ENCODE measurements around the gene HS1BP3. TPM values are rescaled to one million over a fixed set of nuclear protein-coding genes. Genes with fewer than 3 reads are reported as not detected.

HS1BP3 gene
- total and polyA plus RNA-seq, 2 of the 13 experiments (the other 11 are each of a cell fraction or from before 2014, with no cell fraction given) = 15.2 to 22.0 TPM

DNA sequence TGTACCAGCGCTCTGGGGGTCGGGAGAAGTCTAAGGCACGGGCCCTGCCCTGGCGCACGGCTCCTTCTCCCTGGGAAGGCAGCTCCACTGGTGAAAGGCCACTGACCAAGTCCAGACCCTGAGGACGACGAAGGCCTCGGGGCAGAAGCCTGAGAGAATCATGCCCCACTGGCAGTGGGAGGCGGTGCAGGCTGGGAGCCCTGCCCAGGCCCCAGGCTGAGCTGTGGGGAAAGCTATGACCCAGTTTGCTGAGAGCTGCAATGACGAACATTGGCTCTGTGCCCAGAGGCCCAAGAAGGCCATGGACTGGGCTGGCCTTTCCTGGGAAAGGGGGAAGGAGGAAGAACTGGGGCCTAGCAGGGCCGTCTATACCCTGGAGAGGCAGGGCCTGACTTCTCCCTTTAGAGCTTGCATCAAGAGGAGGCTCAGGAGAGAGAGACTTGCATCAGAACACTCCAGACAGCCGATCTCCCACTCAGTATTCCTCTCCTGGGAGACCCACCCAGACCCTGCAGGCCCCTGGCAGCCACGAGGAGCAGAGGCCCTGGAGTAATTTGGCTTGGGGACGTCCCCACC, 32.9 kb downstream of the HS1BP3 start (continued):
- TF ChIP-seq AGO1 (IDR thresholded peaks at IDR 0.05; ENCODE audit: low read depth, low read length, poor library complexity, severe bottlenecking) = no peak
- TF ChIP-seq FOSL2 (CRISPR knock-in tag; IDR thresholded peaks at IDR 0.05) = peak; percentile 74
- no peak for TF ChIP-seq RFX5 (IDR thresholded peaks at IDR 0.05; ENCODE audit: low read depth, low read length)
- peak; percentile 42; the same call in 1 of the 2 replicates for TF ChIP-seq CEBPB (IDR thresholded peaks at IDR 0.05; ENCODE audit: borderline replicate concordance, low read depth, low read length)
- TF ChIP-seq ZNF24 (IDR thresholded peaks at IDR 0.05) = no peak
- TF ChIP-seq, protein P1, sequence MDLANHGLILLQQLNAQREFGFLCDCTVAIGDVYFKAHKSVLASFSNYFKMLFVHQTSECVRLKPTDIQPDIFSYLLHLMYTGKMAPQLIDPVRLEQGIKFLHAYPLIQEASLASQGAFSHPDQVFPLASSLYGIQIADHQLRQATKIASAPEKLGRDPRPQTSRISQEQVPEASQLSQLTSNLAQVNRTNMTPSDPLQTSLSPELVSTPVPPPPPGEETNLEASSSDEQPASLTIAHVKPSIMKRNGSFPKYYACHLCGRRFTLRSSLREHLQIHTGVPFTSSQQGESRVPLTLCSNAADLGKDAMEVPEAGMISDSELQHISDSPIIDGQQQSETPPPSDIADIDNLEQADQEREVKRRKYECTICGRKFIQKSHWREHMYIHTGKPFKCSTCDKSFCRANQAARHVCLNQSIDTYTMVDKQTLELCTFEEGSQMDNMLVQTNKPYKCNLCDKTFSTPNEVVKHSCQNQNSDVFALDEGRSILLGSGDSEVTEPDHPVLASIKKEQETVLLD (CRISPR knock-in tag; IDR thresholded peaks at IDR 0.05; ENCODE audit: low read depth) = no peak
- TF ChIP-seq, protein P2, sequence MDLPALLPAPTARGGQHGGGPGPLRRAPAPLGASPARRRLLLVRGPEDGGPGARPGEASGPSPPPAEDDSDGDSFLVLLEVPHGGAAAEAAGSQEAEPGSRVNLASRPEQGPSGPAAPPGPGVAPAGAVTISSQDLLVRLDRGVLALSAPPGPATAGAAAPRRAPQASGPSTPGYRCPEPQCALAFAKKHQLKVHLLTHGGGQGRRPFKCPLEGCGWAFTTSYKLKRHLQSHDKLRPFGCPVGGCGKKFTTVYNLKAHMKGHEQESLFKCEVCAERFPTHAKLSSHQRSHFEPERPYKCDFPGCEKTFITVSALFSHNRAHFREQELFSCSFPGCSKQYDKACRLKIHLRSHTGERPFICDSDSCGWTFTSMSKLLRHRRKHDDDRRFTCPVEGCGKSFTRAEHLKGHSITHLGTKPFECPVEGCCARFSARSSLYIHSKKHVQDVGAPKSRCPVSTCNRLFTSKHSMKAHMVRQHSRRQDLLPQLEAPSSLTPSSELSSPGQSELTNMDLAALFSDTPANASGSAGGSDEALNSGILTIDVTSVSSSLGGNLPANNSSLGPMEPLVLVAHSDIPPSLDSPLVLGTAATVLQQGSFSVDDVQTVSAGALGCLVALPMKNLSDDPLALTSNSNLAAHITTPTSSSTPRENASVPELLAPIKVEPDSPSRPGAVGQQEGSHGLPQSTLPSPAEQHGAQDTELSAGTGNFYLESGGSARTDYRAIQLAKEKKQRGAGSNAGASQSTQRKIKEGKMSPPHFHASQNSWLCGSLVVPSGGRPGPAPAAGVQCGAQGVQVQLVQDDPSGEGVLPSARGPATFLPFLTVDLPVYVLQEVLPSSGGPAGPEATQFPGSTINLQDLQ (CRISPR knock-in tag; IDR thresholded peaks at IDR 0.05) = 0 out of 2 replicates have a peak, but pooled peaks have one; percentile 57
- no peak for TF ChIP-seq AKAP8 (CRISPR knock-in tag; IDR thresholded peaks at IDR 0.05)
- TF ChIP-seq SMAD9 (CRISPR knock-in tag; IDR thresholded peaks at IDR 0.05) = no peak
- TF ChIP-seq DNMT3B (CRISPR knock-in tag; conservative IDR thresholded peaks at IDR 0.05) = no peak
- no peak for TF ChIP-seq ZBTB7B (CRISPR knock-in tag; IDR thresholded peaks at IDR 0.05)
- no peak for TF ChIP-seq CHD4 (IDR thresholded peaks at IDR 0.05; ENCODE audit: borderline replicate concordance, low read length)
- no peak for TF ChIP-seq ZNF124 (CRISPR knock-in tag; IDR thresholded peaks at IDR 0.05)
- no peak for TF ChIP-seq MTA3 (CRISPR knock-in tag; IDR thresholded peaks at IDR 0.05)
- TF ChIP-seq NKX3-1 (CRISPR knock-in tag; IDR thresholded peaks at IDR 0.05) = no peak
- TF ChIP-seq, protein P3, sequence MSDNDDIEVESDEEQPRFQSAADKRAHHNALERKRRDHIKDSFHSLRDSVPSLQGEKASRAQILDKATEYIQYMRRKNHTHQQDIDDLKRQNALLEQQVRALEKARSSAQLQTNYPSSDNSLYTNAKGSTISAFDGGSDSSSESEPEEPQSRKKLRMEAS (IDR thresholded peaks at IDR 0.05) = peak; percentile 52; the same call in 1 of the 2 replicates
- TF ChIP-seq, protein P4, sequence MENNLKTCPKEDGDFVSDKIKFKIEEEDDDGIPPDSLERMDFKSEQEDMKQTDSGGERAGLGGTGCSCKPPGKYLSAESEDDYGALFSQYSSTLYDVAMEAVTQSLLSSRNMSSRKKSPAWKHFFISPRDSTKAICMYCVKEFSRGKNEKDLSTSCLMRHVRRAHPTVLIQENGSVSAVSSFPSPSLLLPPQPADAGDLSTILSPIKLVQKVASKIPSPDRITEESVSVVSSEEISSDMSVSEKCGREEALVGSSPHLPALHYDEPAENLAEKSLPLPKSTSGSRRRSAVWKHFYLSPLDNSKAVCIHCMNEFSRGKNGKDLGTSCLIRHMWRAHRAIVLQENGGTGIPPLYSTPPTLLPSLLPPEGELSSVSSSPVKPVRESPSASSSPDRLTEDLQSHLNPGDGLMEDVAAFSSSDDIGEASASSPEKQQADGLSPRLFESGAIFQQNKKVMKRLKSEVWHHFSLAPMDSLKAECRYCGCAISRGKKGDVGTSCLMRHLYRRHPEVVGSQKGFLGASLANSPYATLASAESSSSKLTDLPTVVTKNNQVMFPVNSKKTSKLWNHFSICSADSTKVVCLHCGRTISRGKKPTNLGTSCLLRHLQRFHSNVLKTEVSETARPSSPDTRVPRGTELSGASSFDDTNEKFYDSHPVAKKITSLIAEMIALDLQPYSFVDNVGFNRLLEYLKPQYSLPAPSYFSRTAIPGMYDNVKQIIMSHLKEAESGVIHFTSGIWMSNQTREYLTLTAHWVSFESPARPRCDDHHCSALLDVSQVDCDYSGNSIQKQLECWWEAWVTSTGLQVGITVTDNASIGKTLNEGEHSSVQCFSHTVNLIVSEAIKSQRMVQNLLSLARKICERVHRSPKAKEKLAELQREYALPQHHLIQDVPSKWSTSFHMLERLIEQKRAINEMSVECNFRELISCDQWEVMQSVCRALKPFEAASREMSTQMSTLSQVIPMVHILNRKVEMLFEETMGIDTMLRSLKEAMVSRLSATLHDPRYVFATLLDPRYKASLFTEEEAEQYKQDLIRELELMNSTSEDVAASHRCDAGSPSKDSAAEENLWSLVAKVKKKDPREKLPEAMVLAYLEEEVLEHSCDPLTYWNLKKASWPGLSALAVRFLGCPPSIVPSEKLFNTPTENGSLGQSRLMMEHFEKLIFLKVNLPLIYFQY (CRISPR knock-in tag; IDR thresholded peaks at IDR 0.05; ENCODE audit: borderline replicate concordance) = peak; percentile 99
- no peak for TF ChIP-seq ZFP41 (CRISPR knock-in tag; IDR thresholded peaks at IDR 0.05; ENCODE audit: borderline replicate concordance)
- TF ChIP-seq, protein P5, sequence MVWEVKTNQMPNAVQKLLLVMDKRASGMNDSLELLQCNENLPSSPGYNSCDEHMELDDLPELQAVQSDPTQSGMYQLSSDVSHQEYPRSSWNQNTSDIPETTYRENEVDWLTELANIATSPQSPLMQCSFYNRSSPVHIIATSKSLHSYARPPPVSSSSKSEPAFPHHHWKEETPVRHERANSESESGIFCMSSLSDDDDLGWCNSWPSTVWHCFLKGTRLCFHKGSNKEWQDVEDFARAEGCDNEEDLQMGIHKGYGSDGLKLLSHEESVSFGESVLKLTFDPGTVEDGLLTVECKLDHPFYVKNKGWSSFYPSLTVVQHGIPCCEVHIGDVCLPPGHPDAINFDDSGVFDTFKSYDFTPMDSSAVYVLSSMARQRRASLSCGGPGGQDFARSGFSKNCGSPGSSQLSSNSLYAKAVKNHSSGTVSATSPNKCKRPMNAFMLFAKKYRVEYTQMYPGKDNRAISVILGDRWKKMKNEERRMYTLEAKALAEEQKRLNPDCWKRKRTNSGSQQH (CRISPR knock-in tag; IDR thresholded peaks at IDR 0.05; ENCODE audit: low read depth) = no peak
- no peak for TF ChIP-seq AHR (CRISPR knock-in tag; IDR thresholded peaks at IDR 0.05)
- TF ChIP-seq EEA1 (CRISPR knock-in tag; IDR thresholded peaks at IDR 0.05; ENCODE audit: borderline replicate concordance) = no peak

Measured in HepG2 (cell line).